ENCODE measurements around the gene C19orf38. TPM values are rescaled to one million over a fixed set of nuclear protein-coding genes. Genes with fewer than 3 reads are reported as not detected.
"Not testable (repeated sequence)": the region's sequence is repeated elsewhere in the genome, so short reads cannot be mapped to it uniquely, and the experiment has no call there.

Gene C19orf38
- total and polyA plus RNA-seq, 4 donors, result 0.97 to 3.9 (median 1.5) TPM

- Histone ChIP-seq H3K36me3 (ENCODE audit: control insufficient read depth in 4 of 4, insufficient read depth in 3 of 4, low read depth in 1 of 4, low read length in 3 of 4) (no peaks in the 10 kb centered on the region), H3K9ac (ENCODE audit: low read depth in 1 of 2, low read length in 2 of 2) (no peak overlapping the region)
- DNase-seq (ENCODE audit: low spot score), result no peak
These were observed 20.8 kb downstream of the C19orf38 start for GRCh38 chr19:10868872-10869547.

GRCh38 chr19:10869872-10870311 is 21.7 kb downstream of the C19orf38 start:
- WGBS, result 96% methylated on average over 11 of the region's 11 CpGs
- H3K36me3 ChIP-seq (ENCODE audit: control insufficient read depth in 4 of 4, insufficient read depth in 3 of 4, low read depth in 1 of 4, low read length in 3 of 4); DNase-seq (ENCODE audit: low spot score); H3K27me3 ChIP-seq (ENCODE audit: control insufficient read depth in 4 of 4, insufficient read depth in 4 of 4, low read length in 3 of 4); H3K9ac ChIP-seq (ENCODE audit: low read depth in 1 of 2, low read length in 2 of 2); H3K4me3 ChIP-seq (ENCODE audit: low read depth in 1 of 3, low read length in 3 of 3); H3K27ac ChIP-seq (ENCODE audit: low read depth in 1 of 2, low read length in 2 of 2); H3K9me3 ChIP-seq (ENCODE audit: control insufficient read depth in 4 of 4, low read length in 3 of 4): not testable (repeated sequence)
- H3K4me1 ChIP-seq (ENCODE audit: control insufficient read depth in 4 of 4, insufficient read depth in 4 of 4, low read length in 3 of 4), result peaks cover 7 to 12% (median 8%) of the 10 kb centered on the region in 4 donors

More at GRCh38 chr19:10868872-10869547, 20.8 kb downstream of the C19orf38 start:
- Histone ChIP-seq H3K9me3 (ENCODE audit: control insufficient read depth in 4 of 4, low read length in 3 of 4) (no peaks in the 10 kb centered on the region), H3K4me1 (ENCODE audit: control insufficient read depth in 4 of 4, insufficient read depth in 4 of 4, low read length in 3 of 4) (peaks cover 7 to 17% (median 8%) of the 10 kb centered on the region in 4 donors), H3K27me3 (ENCODE audit: control insufficient read depth in 4 of 4, insufficient read depth in 4 of 4, low read length in 3 of 4) (no peaks in the 10 kb centered on the region), H3K4me3 (ENCODE audit: low read depth in 1 of 3, low read length in 3 of 3) (no peak overlapping the region), H3K27ac (ENCODE audit: low read depth in 1 of 2, low read length in 2 of 2) (no peak overlapping the region)
- WGBS, result 91% methylated on average over 10 of the region's 10 CpGs
- TF ChIP-seq ATF3 (IDR thresholded peaks at IDR 0.05), result no peak
- no peak for TF ChIP-seq YY1 (IDR thresholded peaks at IDR 0.05)
- TF ChIP-seq NR2F2 (IDR thresholded peaks at IDR 0.05), result no peak
- no peak for TF ChIP-seq HNF4G (IDR thresholded peaks at IDR 0.05)
- no peak for TF ChIP-seq CTCF (IDR thresholded peaks at IDR 0.05; ENCODE audit: low read depth, low read length, missing input control)
- no peak for TF ChIP-seq EGR1 (IDR thresholded peaks at IDR 0.05; ENCODE audit: low read depth in 2 of 2)
- TF ChIP-seq REST (IDR thresholded peaks at IDR 0.05), result no peak
- no peak for TF ChIP-seq JUND (IDR thresholded peaks at IDR 0.05)
- no peak for TF ChIP-seq HNF4A (conservative IDR thresholded peaks at IDR 0.05)

GRCh38 chr19:10870501-10870954 is 22.3 kb downstream of the C19orf38 start:
- Histone ChIP-seq H3K36me3 (ENCODE audit: control insufficient read depth in 4 of 4, insufficient read depth in 3 of 4, low read depth in 1 of 4, low read length in 3 of 4) (no peaks in the 10 kb centered on the region), H3K4me3 (ENCODE audit: low read depth in 1 of 3, low read length in 3 of 3) (peak overlapping the region; percentile 35 to 57 (median 42)), H3K9me3 (ENCODE audit: control insufficient read depth in 4 of 4, low read length in 3 of 4) (no peaks in the 10 kb centered on the region), H3K27ac (ENCODE audit: low read depth in 1 of 2, low read length in 2 of 2) (peak overlapping the region; percentile 60 to 69), H3K27me3 (ENCODE audit: control insufficient read depth in 4 of 4, insufficient read depth in 4 of 4, low read length in 3 of 4) (no peaks in the 10 kb centered on the region), H3K9ac (ENCODE audit: low read depth in 1 of 2, low read length in 2 of 2) (no peak overlapping the region), H3K4me1 (ENCODE audit: control insufficient read depth in 4 of 4, insufficient read depth in 4 of 4, low read length in 3 of 4) (peaks cover 7 to 12% (median 8%) of the 10 kb centered on the region in 4 donors)
- TF ChIP-seq EGR1 (IDR thresholded peaks at IDR 0.05; ENCODE audit: low read depth in 2 of 2), result peak; percentile 96 to 98
- no peak for TF ChIP-seq RXRA (IDR thresholded peaks at IDR 0.05)
- TF ChIP-seq NR2F2 (IDR thresholded peaks at IDR 0.05), result peak; percentile 23
- DNase-seq (ENCODE audit: low spot score), result no peak
- WGBS, result 5% methylated on average over 22 of the region's 22 CpGs
